ENCODE measurements around the gene RGS14. TPM values are rescaled to one million over a fixed set of nuclear protein-coding genes. Genes with fewer than 3 reads are reported as not detected.

The RGS14 gene
- total and polyA plus RNA-seq, 9 donors = 0.73 to 27.0 (median 7.2) TPM

- peak; percentile 79 to 88 (median 84) for DNase-seq
- H3K36me3 ChIP-seq = no peaks in the 10 kb centered on the region
- peaks cover 9% of the 10 kb centered on the region for H3K4me1 ChIP-seq (ENCODE audit: insufficient read depth)
- peak overlapping the region; percentile 33 for H3K4me3 ChIP-seq
- peaks cover 5% of the 10 kb centered on the region for H3K27me3 ChIP-seq
- intact Hi-C loops (cut with DNase I) = loop anchor here in 3 of 4 donors (2.0 to 5.0 kb wide), 5 partner anchors 45 to 95 kb away; partner anchors contain the start of gene PDLIM7 (in 1 of the 3)
- no peak overlapping the region for H3K27ac ChIP-seq
- TF ChIP-seq CTCF (IDR thresholded peaks at IDR 0.05) (peak; percentile 62 to 83 (median 81)), POLR2A (IDR thresholded peaks at IDR 0.05) (no peak)
- WGBS, 3 donors = 0 to 1% (median 1%) methylated on average over 72 to 93 of the region's 93 CpGs
- H3K9me3 ChIP-seq = no peaks in the 10 kb centered on the region
These were observed 46.3 kb downstream of the RGS14 start for GRCh38 chr5:177403792-177404640.

GRCh38 chr5:177404641-177405179 is 47.0 kb downstream of the RGS14 start:
- 34 to 41% (median 36%) methylated on average over 13 to 16 of the region's 16 CpGs for WGBS, 3 donors
- no peaks in the 10 kb centered on the region for H3K36me3 ChIP-seq
- H3K4me3 ChIP-seq = no peak overlapping the region
- H3K4me1 ChIP-seq (ENCODE audit: insufficient read depth) = peaks cover 9% of the 10 kb centered on the region
- H3K27ac ChIP-seq = no peak overlapping the region
- H3K9me3 ChIP-seq = no peaks in the 10 kb centered on the region
- H3K27me3 ChIP-seq = peaks cover 5% of the 10 kb centered on the region
- no peak for TF ChIP-seq POLR2A (IDR thresholded peaks at IDR 0.05)
- TF ChIP-seq EP300 (IDR thresholded peaks at IDR 0.05) = no peak
- no peak for TF ChIP-seq CTCF (IDR thresholded peaks at IDR 0.05)
- intact Hi-C loops (cut with DNase I) = loop anchor here in 3 of 4 donors (2.0 to 5.0 kb wide), 6 partner anchors 43 to 94 kb away; partner anchors contain the start of genes PDLIM7 (in 1 of the 3) and PRR7 (in 1 of the 3)
- peak in 2 of 5 donors; percentile 45 to 48 for DNase-seq

- no peak for DNase-seq
- H3K4me3 ChIP-seq = no peak overlapping the region
- H3K4me1 ChIP-seq (ENCODE audit: insufficient read depth) = peaks cover 6% of the 10 kb centered on the region
- no peak for TF ChIP-seq CTCF (IDR thresholded peaks at IDR 0.05)
- no peak for TF ChIP-seq EP300 (IDR thresholded peaks at IDR 0.05)
- TF ChIP-seq POLR2A (IDR thresholded peaks at IDR 0.05) = no peak
- H3K27ac ChIP-seq = no peak overlapping the region
- intact Hi-C loops (cut with DNase I) = loop anchor here in 3 of 4 donors (2.0 to 5.0 kb wide), 4 partner anchors 42 to 93 kb away; partner anchors contain the start of gene PRR7 (in 1 of the 3)
- H3K27me3 ChIP-seq = peaks cover 5% of the 10 kb centered on the region
- H3K36me3 ChIP-seq = no peaks in the 10 kb centered on the region
- WGBS, 3 donors = 89 to 94% (median 92%) methylated on average over 2 of the region's 2 CpGs
- no peaks in the 10 kb centered on the region for H3K9me3 ChIP-seq
These were observed 47.6 kb downstream of the RGS14 start for GRCh38 chr5:177405312-177405711.

GRCh38 chr5:177405805-177406204 is 48.1 kb downstream of the RGS14 start:
- DNase-seq = no peak
- Histone ChIP-seq H3K4me1 (ENCODE audit: insufficient read depth) (peaks cover 6% of the 10 kb centered on the region), H3K36me3 (no peaks in the 10 kb centered on the region), H3K27ac (no peak overlapping the region), H3K4me3 (no peak overlapping the region), H3K9me3 (no peaks in the 10 kb centered on the region), H3K27me3 (peaks cover 5% of the 10 kb centered on the region)
- WGBS, 3 donors = 86 to 98% (median 92%) methylated on average over 5 of the region's 5 CpGs
- TF ChIP-seq CTCF (IDR thresholded peaks at IDR 0.05) (no peak), POLR2A (IDR thresholded peaks at IDR 0.05) (no peak), EP300 (IDR thresholded peaks at IDR 0.05) (no peak)
- intact Hi-C loops (cut with DNase I) = loop anchor here in 3 of 4 donors (2.0 to 5.0 kb wide), 4 partner anchors 41 to 93 kb away; partner anchors contain the start of gene PRR7 (in 1 of the 3)
